ENCODE results near the gene CBY3. TPM values are rescaled to one million over a fixed set of nuclear protein-coding genes. Genes with fewer than 3 reads are reported as not detected.

CBY3 gene
- total and polyA plus RNA-seq, 2 of the 13 experiments (the other 11 are each of a cell fraction or from before 2014, with no cell fraction given): not detected

- no peak; the same call in 1 of the 2 replicates for TF ChIP-seq HNF4G (IDR thresholded peaks at IDR 0.05; ENCODE audit: borderline replicate concordance, low read depth, low read length)
- peak; percentile 49; the same call in 1 of the 2 replicates for TF ChIP-seq HNF4G (CRISPR knock-in tag; IDR thresholded peaks at IDR 0.05; ENCODE audit: borderline replicate concordance, low read depth)
- TF ChIP-seq TCF7 (IDR thresholded peaks at IDR 0.05; ENCODE audit: low read depth): no peak
- no peak for TF ChIP-seq TRIM24 (CRISPR knock-in tag; IDR thresholded peaks at IDR 0.05)
- TF ChIP-seq TBL1XR1 (IDR thresholded peaks at IDR 0.05; ENCODE audit: borderline replicate concordance, low read length, partially characterized antibody): no peak
- no peak for TF ChIP-seq NONO (IDR thresholded peaks at IDR 0.05)
- TF ChIP-seq NONO (CRISPR knock-in tag; conservative IDR thresholded peaks at IDR 0.05): peak; percentile 90; the same call in 1 of the 2 replicates
- TF ChIP-seq RXRB (CRISPR knock-in tag; IDR thresholded peaks at IDR 0.05; ENCODE audit: borderline replicate concordance): peak; percentile 36; the same call in 1 of the 2 replicates
- peak; percentile 78 for TF ChIP-seq SALL1 (CRISPR knock-in tag; IDR thresholded peaks at IDR 0.05)
- no peak; the same call in 1 of the 2 replicates for TF ChIP-seq SP5 (CRISPR knock-in tag; IDR thresholded peaks at IDR 0.05; ENCODE audit: borderline replicate concordance, low read depth)
- no peak for TF ChIP-seq AFF4 (CRISPR knock-in tag; IDR thresholded peaks at IDR 0.05)
- no peak; the same call in 1 of the 2 replicates for TF ChIP-seq KDM5B (CRISPR knock-in tag; IDR thresholded peaks at IDR 0.05; ENCODE audit: borderline replicate concordance)
- TF ChIP-seq KLF11 (CRISPR knock-in tag; IDR thresholded peaks at IDR 0.05): peak; percentile 79; the same call in 1 of the 2 replicates
- TF ChIP-seq ZNF274 (CRISPR knock-in tag; IDR thresholded peaks at IDR 0.05): no peak
- no peak for TF ChIP-seq TEAD2 (CRISPR knock-in tag; IDR thresholded peaks at IDR 0.05)
- no peak for TF ChIP-seq ZNF343 (CRISPR knock-in tag; IDR thresholded peaks at IDR 0.05)
- peak; percentile 37; the same call in 1 of the 2 replicates for TF ChIP-seq ZFP90 (CRISPR knock-in tag; IDR thresholded peaks at IDR 0.05; ENCODE audit: borderline replicate concordance)
- TF ChIP-seq NFRKB (IDR thresholded peaks at IDR 0.05): no peak
- TF ChIP-seq SAP130 (CRISPR knock-in tag; IDR thresholded peaks at IDR 0.05; ENCODE audit: low read depth): peak; percentile 95
- TF ChIP-seq ZFP91 (CRISPR knock-in tag; IDR thresholded peaks at IDR 0.05; ENCODE audit: borderline replicate concordance): peak; percentile 90; the same call in 1 of the 2 replicates
- peak; percentile 66 for TF ChIP-seq POLR2AphosphoS5 (IDR thresholded peaks at IDR 0.05; ENCODE audit: low read depth, low read length)
Observed at GRCh38 chr5:179697993-179698934, 17.4 kb upstream of the CBY3 start (continued).

Data from HepG2 (cell line).